Fibroblast of pulmonary artery (primary cell): ENCODE data around the gene RBP5.
A peak's percentile ranks its signal among the peaks of the same experiment; 100 is the strongest.

ENCODE experiments used
- DNase-seq: peaks from one replicate; pipeline ENCODE4 v3.0.0-alpha.2; 2010; ENCODE audit warnings: low read depth
- H3K4me3 ChIP-seq: replicated peaks from 2 replicates; pipeline ENCODE4 v1.5.1; 2011; ENCODE audit warnings: low read depth, mild to moderate bottlenecking, control low read depth, low read length, moderate library complexity
- CTCF ChIP-seq: IDR thresholded peaks from 2 replicates; pipeline ENCODE4 v1.5.1; 2011; ENCODE audit warnings: mild to moderate bottlenecking, control low read depth, low read length, inconsistent platforms; ENCODE audit errors: missing control alignments

Gene RBP5

GRCh38 chr12:7142056-7142644 lies 13.5 kb upstream of the RBP5 start:
- peak; percentile 90 for TF ChIP-seq CTCF
- H3K4me3 ChIP-seq = no peak overlapping the region
- peak; percentile 65 for DNase-seq

DNA sequence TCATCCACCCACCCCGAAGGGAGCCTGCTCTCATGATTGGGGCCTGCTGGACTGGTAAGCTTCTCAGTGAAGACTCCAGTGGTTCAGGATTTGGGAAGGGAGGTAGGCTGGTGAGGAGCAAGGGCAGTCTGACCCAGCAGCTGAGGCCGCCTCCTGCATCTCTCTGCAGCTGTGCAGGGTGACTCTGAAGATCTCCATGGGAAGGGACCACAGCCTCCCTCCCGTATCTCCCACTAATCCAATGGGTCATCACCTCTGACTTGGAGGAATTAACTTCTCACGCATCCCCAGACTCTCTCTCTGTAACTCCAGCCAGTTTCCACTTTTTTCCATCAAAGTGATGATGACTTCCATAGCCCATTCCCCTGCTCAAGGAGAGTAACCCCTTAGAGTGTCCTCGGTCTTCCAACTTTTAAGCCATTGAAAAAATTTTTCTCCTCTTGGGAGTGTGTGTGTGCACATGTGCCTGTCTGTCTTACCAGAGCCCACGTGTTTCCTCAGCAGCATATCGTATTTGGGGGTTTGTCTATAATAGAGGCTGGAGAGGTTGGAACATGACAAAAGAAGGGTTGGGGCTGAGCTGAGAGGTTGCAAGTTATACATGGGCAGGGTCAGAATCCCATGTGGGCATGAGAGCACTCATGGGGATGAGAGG lies 12.8 kb upstream of the RBP5 start:
- no peak for DNase-seq
- H3K4me3 ChIP-seq = no peak overlapping the region
- no peak for TF ChIP-seq CTCF

DNA sequence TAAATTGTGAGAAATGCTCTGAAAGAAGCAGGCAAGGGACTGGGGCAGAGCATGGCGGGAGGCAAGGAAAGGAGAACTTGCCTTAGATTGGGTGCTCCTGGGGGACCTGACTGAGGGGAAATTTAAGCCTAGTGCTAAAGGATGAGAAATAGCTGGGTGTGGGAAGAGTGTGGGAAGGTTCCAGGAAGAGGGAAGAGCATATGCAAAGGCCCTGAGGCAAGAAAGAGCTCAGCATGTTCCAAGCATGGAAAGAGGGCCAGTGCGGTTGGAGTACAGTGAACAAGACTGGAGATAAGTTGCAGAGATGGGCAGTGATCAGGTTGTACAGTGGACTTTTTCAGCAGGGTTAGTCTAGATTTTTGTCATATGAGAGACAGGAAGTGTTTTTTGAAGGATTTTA lies 10.5 kb upstream of the RBP5 start:
- TF ChIP-seq CTCF = no peak
- H3K4me3 ChIP-seq = no peak overlapping the region
- no peak for DNase-seq

DNA sequence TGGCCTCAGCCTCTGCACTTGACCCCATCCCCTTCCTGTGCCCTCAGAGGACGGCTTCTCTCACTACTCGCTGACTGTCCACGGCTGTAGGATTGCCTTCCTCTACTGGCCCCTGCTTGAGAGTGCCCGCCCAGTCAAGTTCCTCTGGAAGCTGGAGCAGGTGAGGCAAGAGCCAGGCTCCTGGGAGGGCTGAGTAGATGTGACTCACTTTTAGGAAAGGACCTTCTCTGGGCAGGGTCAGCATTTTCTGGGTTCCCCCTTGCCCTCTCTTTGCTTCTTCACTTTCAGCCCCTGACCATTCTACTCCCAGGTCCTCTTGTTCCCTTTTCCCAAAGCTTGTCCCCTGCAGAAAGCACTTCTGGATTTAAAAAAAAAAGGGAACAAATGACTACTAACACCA lies 9.2 kb upstream of the RBP5 start:
- no peak for DNase-seq
- H3K4me3 ChIP-seq = no peak overlapping the region
- no peak for TF ChIP-seq CTCF

DNA sequence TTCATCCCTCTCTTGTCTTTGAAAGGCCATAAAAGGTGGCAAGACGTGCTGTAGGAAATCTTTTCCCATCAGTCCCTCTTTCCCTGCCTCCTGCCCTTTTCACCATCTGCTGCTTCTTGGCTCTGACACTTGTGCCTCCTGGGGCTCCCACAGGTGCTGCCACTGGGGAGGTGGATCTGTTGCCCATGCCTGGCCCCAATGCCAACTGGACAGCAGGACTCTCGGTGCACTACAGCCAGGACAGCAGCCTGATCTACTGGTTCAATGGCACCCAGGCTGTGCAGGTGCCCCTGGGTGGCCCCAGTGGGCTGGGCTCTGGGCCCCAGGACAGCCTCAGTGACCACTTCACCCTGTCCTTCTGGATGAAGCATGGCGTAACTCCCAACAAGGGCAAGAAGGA lies 8.0 kb upstream of the RBP5 start:
- no peak overlapping the region for H3K4me3 ChIP-seq
- no peak for DNase-seq
- no peak for TF ChIP-seq CTCF

DNA sequence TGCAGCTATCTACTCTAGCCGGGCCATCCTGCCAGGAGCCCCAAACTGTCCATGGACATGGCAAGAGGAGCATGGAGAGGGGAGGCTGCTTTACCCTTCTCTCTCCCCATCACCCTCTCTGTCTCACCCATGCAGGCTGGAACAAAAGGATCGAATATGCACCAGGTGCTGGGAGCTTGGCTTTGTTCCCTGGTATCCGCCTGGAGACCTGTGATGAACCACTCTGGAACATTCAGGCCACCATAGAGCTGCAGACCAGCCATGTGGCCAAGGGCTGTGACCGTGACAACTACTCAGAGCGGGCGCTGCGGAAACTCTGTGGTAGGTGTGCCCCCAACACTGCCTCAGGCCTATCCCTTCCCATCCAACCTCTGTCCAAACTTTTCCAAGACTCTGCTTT lies 7.4 kb upstream of the RBP5 start:
- DNase-seq = no peak
- no peak overlapping the region for H3K4me3 ChIP-seq
- TF ChIP-seq CTCF = no peak
